Testis (tissue), 3 donors: ENCODE data around the gene PRKAR2A. TPM values are rescaled to one million over a fixed set of nuclear protein-coding genes. Genes with fewer than 3 reads are reported as not detected.
"Not testable (repeated sequence)": the region's sequence is repeated elsewhere in the genome, so short reads cannot be mapped to it uniquely, and the experiment has no call there.

ENCODE experiments used
- DNase-seq: peaks from one replicate; pipeline ENCODE4 v3.0.0-alpha.2; 2019
- H3K27ac ChIP-seq, 2 donors: fragments of 200-600 bp; sonication (generic); one replicate each; pipeline ENCODE4 v1.5.1; 2019
- H3K27me3 ChIP-seq: fragments of 200-600 bp; sonication (generic); one replicate; pipeline ENCODE4 v1.5.1; 2019
- H3K36me3 ChIP-seq: fragments of 200-600 bp; sonication (generic); one replicate; pipeline ENCODE4 v1.5.1; 2017; ENCODE audit warnings: low read depth; ENCODE audit errors: missing control alignments
- H3K4me1 ChIP-seq: fragments of 200-600 bp; sonication (generic); one replicate; pipeline ENCODE4 v1.5.1; 2019
- H3K4me3 ChIP-seq, 2 donors: fragments of 200-600 bp; sonication (generic); one replicate each; pipeline ENCODE4 v1.5.1; 2017 to 2019
- H3K9me3 ChIP-seq: fragments of 200-600 bp; sonication (generic); one replicate; pipeline ENCODE4 v1.5.1; 2017
- CTCF ChIP-seq, 3 experiments: fragments of 450-650 bp in 2 of 3; fragments of 200-600 bp in 1 of 3; sonication (generic) in 1 of 3; IDR thresholded peaks; one replicate each; pipeline ENCODE4 v1.5.1; 2016 to 2019; ENCODE audit warnings: antibody characterized with exemption in 3 of 3, mild to moderate bottlenecking in 2 of 3, moderate library complexity in 1 of 3
- POLR2A ChIP-seq: fragments of 450-650 bp; IDR thresholded peaks from one replicate; pipeline ENCODE4 v1.6.1; 2017; ENCODE audit warnings: antibody characterized with exemption, mild to moderate bottlenecking, moderate library complexity
- WGBS, 2 donors: methylation state at CpG; one replicate each; pipeline ENCODE4 v1.1.5; 2018; 5-methylcytosine and 5-hydroxymethylcytosine counted together
- intact Hi-C: fragments of 100-400 bp; cut with DNase I; formaldehyde crosslinking; loops from one replicate; pipeline ENCODE4 v1.15.1; 2023; ENCODE audit warnings: low total_unique reads
- polyA plus RNA-seq: library from polyadenylated mRNA; stranded (reverse); fragments of 350-450 nt; fragmentation: Illumina TruSeq; extraction: RNeasy Lipid Tissue Mini Kit (QIAGEN cat#74804); gene quantifications from one replicate; pipeline ENCODE4 v1.2.3, GENCODE V29; 2014; ENCODE audit warnings: low read depth, low replicate concordance; ENCODE audit not compliant: insufficient read depth
- total RNA-seq, 2 donors: library from RNA; depleted of rRNA; stranded (reverse); fragments of >200 nt; gene quantifications; one replicate each; pipeline ENCODE4 v1.2.3, GENCODE V29; 2016

Gene PRKAR2A
- total and polyA plus RNA-seq, 3 donors from 2014 or later, result 52.2 to 166 (median 150) TPM

- no peaks in the 10 kb centered on the region for H3K4me1 ChIP-seq
- no peaks in the 10 kb centered on the region for H3K9me3 ChIP-seq
- TF ChIP-seq POLR2A, result no peak
- no peak for TF ChIP-seq CTCF (IDR thresholded peaks at IDR 0.05)
- WGBS, 2 donors, result 91 to 92% methylated on average over 11 of the region's 11 CpGs
- no peaks in the 10 kb centered on the region for H3K36me3 ChIP-seq
- H3K4me3 ChIP-seq, result no peak overlapping the region
- H3K27ac ChIP-seq, result no peak overlapping the region
- no peaks in the 10 kb centered on the region for H3K27me3 ChIP-seq
- intact Hi-C loops, result no loop called here
- no peak for DNase-seq
These were observed 11.9 kb downstream of the PRKAR2A start for GRCh38 chr3:48835650-48836366.

DNA sequence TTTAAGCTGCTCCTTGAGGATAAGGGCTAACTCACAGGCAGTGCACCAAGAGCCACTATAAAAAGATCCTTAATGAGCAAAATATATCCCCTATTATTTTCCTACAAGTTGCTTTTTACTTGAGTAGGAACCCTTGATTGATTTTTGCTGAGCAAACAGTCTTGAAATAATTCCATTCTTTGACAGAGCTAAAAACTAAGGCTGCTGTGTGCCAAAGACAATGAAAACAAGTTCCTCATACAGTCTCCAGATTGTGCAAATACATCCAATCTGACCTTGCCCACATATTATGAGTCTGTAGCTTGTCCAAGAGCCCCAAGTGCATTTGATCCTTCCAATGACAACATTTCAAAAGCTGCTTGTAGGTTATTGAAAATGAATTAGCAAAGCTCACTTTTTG, 15.0 kb downstream of the PRKAR2A start:
- no peaks in the 10 kb centered on the region for H3K9me3 ChIP-seq
- intact Hi-C loops, result no loop called here
- no peaks in the 10 kb centered on the region for H3K4me1 ChIP-seq
- no peaks in the 10 kb centered on the region for H3K36me3 ChIP-seq
- no peak for DNase-seq
- TF ChIP-seq POLR2A, result no peak
- no peak for TF ChIP-seq CTCF (IDR thresholded peaks at IDR 0.05)
- no peaks in the 10 kb centered on the region for H3K27me3 ChIP-seq
- H3K27ac ChIP-seq, result no peak overlapping the region
- H3K4me3 ChIP-seq, result no peak overlapping the region

DNA sequence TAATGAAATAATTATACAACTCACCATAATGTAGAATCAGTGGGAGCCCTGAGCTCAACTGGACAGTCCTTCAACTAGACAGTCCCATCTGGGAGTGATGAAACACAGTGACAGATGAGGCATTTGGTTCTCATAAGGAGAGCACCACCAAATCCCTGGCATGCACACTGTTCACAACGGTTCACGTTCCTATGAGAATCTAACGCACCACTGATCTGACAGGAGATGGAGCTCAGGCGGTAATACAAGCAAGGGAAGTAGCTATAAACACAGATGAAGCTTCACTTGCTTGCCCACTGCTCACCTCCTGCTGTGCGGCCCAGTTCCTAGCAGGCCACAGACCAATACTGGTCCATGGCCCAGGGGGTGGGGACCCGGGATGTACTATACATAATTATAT, 17.0 kb downstream of the PRKAR2A start:
- no peak for DNase-seq
- 94 to 97% methylated on average over 6 of the region's 6 CpGs for WGBS, 2 donors
- no peak overlapping the region for H3K27ac ChIP-seq
- no peaks in the 10 kb centered on the region for H3K9me3 ChIP-seq
- intact Hi-C loops, result no loop called here
- TF ChIP-seq POLR2A (no peak), CTCF (IDR thresholded peaks at IDR 0.05) (no peak)
- no peak overlapping the region for H3K4me3 ChIP-seq
- H3K36me3 ChIP-seq, result no peaks in the 10 kb centered on the region
- no peaks in the 10 kb centered on the region for H3K4me1 ChIP-seq
- H3K27me3 ChIP-seq, result no peaks in the 10 kb centered on the region

GRCh38 chr3:48829525-48829924, 18.1 kb downstream of the PRKAR2A start:
- H3K4me3 ChIP-seq, H3K9me3 ChIP-seq, H3K27ac ChIP-seq, intact Hi-C loops, H3K36me3 ChIP-seq, H3K4me1 ChIP-seq, DNase-seq, H3K27me3 ChIP-seq: not testable (repeated sequence)
- whole genome bisulfite sequencing, 2 donors, result 90 to 94% methylated on average over 11 of the region's 11 CpGs

- H3K27me3 ChIP-seq, H3K27ac ChIP-seq, H3K9me3 ChIP-seq, intact Hi-C loops, H3K4me3 ChIP-seq, H3K36me3 ChIP-seq, DNase-seq, H3K4me1 ChIP-seq: not testable (repeated sequence)
- 91 to 97% methylated on average over 10 of the region's 10 CpGs for WGBS, 2 donors
These were observed 19.8 kb downstream of the PRKAR2A start for GRCh38 chr3:48827874-48828273.

GRCh38 chr3:48826451-48826850, 21.2 kb downstream of the PRKAR2A start:
- WGBS, 2 donors, result 44 to 46% methylated on average over 2 of the region's 2 CpGs
- H3K27ac ChIP-seq, result no peak overlapping the region
- H3K27me3 ChIP-seq, result no peaks in the 10 kb centered on the region
- H3K4me3 ChIP-seq, result no peak overlapping the region
- no peaks in the 10 kb centered on the region for H3K9me3 ChIP-seq
- intact Hi-C loops, result no loop called here
- no peak for TF ChIP-seq CTCF (IDR thresholded peaks at IDR 0.05)
- no peak for TF ChIP-seq POLR2A
- no peaks in the 10 kb centered on the region for H3K4me1 ChIP-seq
- H3K36me3 ChIP-seq, result no peaks in the 10 kb centered on the region
- no peak for DNase-seq
